HG02884 (cell line): ENCODE results near the gene SMYD3.

Source experiments
- ATAC-seq: cut with Tn5 transposase; IDR thresholded peaks from one replicate; pipeline ENCODE4 v1.9.1; 2021; ENCODE audit warnings: mild to moderate bottlenecking, moderate library complexity; ENCODE audit not compliant: unreplicated experiment

The SMYD3 gene

GRCh38 chr1:246417813-246418564 is 89.1 kb downstream of the SMYD3 start:
- no peak for ATAC-seq

GRCh38 chr1:246417152-246417812 is 89.8 kb downstream of the SMYD3 start:
- ATAC-seq: no peak

- no peak for ATAC-seq
Observed at GRCh38 chr1:246416261-246416660, 90.8 kb downstream of the SMYD3 start.

GRCh38 chr1:246415028-246415427 is 92.1 kb downstream of the SMYD3 start:
- no peak for ATAC-seq

GRCh38 chr1:246413430-246413829 is 93.6 kb downstream of the SMYD3 start:
- no peak for ATAC-seq

- ATAC-seq: no peak
Observed at GRCh38 chr1:246404078-246404477, 103.0 kb downstream of the SMYD3 start.

GRCh38 chr1:246398126-246398813 is 108.8 kb downstream of the SMYD3 start:
- no peak for ATAC-seq

- ATAC-seq: no peak
Observed at GRCh38 chr1:246397046-246397445, 110.0 kb downstream of the SMYD3 start.

GRCh38 chr1:246396322-246396721 is 110.8 kb downstream of the SMYD3 start:
- ATAC-seq: no peak

GRCh38 chr1:246394121-246394520 is 113.0 kb downstream of the SMYD3 start:
- ATAC-seq: no peak

- no peak for ATAC-seq
Observed at GRCh38 chr1:246390855-246391254, 116.2 kb downstream of the SMYD3 start.

- ATAC-seq: no peak
Observed at GRCh38 chr1:246384616-246385015, 122.5 kb downstream of the SMYD3 start.

GRCh38 chr1:246383791-246384190 is 123.3 kb downstream of the SMYD3 start:
- ATAC-seq: no peak

GRCh38 chr1:246383239-246383589 is 123.9 kb downstream of the SMYD3 start:
- no peak for ATAC-seq

- no peak for ATAC-seq
Observed at GRCh38 chr1:246382589-246383238, 124.4 kb downstream of the SMYD3 start.

GRCh38 chr1:246381452-246381851 is 125.6 kb downstream of the SMYD3 start:
- ATAC-seq: no peak

GRCh38 chr1:246377625-246378153 is 129.4 kb downstream of the SMYD3 start:
- no peak for ATAC-seq

GRCh38 chr1:246373828-246374569 is 133.1 kb downstream of the SMYD3 start:
- no peak for ATAC-seq

- ATAC-seq: no peak
Observed at GRCh38 chr1:246372559-246372958, 134.5 kb downstream of the SMYD3 start.

- ATAC-seq: no peak
Observed at GRCh38 chr1:246367041-246367440, 140.0 kb downstream of the SMYD3 start.

- no peak for ATAC-seq
Observed at GRCh38 chr1:246365708-246366107, 141.4 kb downstream of the SMYD3 start.
